PC-3 (cell line): Measurements from ENCODE around the gene MMRN1. TPM values are rescaled to one million over a fixed set of nuclear protein-coding genes. Genes with fewer than 3 reads are reported as not detected.

ENCODE experiments used
- ATAC-seq: fragments of 200-7000 bp; cut with Tn5 transposase; 2 replicates; pipeline ENCODE4 v1.9.1; 2020; ENCODE audit warnings: mild to moderate bottlenecking, moderate library complexity
- BruUV-seq: library from RNA; stranded (reverse); fragments of 400-500 nt; replicated peaks from 2 replicates; lab custom pipeline; 2021; lab: Mats Ljungman, UMichigan
- CTCF ChIA-PET: fragments of 300-600 bp; sonication (Branson Sonifier 250); formaldehyde crosslinking; loops from one replicate; lab custom pipeline; 2022; ENCODE audit warnings: antibody characterized with exemption; lab: Charles Lee
- POLR2A ChIA-PET: fragments of 300-600 bp; sonication (Branson Sonifier 250); formaldehyde crosslinking; loops from one replicate; lab custom pipeline; 2022; ENCODE audit warnings: antibody characterized with exemption; ENCODE audit not compliant: unreplicated experiment; lab: Charles Lee
- DNase-seq: peaks from one replicate; pipeline ENCODE4 v3.0.0-alpha.2; 2015
- H2AFZ ChIP-seq: fragments of 300-600 bp; sonication (generic); 2 replicates; pipeline ENCODE4 v1.6.0; 2016; ENCODE audit warnings: antibody characterized with exemption, low read length
- H3F3A ChIP-seq: fragments of 300-600 bp; sonication (generic); one replicate; pipeline ENCODE4 v1.6.0; 2017; ENCODE audit warnings: antibody characterized with exemption, low read length, control low read depth, mild to moderate bottlenecking; ENCODE audit not compliant: unreplicated experiment
- H3K27ac ChIP-seq: fragments of 300-600 bp; sonication (generic); 2 replicates; pipeline ENCODE4 v1.5.1; 2016; ENCODE audit warnings: mild to moderate bottlenecking, low read length
- H3K27me3 ChIP-seq: fragments of 300-600 bp; sonication (generic); 2 replicates; pipeline ENCODE4 v1.6.1; 2016; ENCODE audit warnings: low read length, mixed read lengths
- H3K36me3 ChIP-seq: fragments of 300-600 bp; sonication (generic); 2 replicates; pipeline ENCODE4 v1.6.1; 2016; ENCODE audit warnings: low read depth, mixed run types, low read length, mixed read lengths
- H3K4me1 ChIP-seq: fragments of 300-600 bp; sonication (generic); 2 replicates; pipeline ENCODE4 v1.5.1; 2016; ENCODE audit warnings: low read length; ENCODE audit not compliant: insufficient read depth
- H3K4me2 ChIP-seq: fragments of 300-600 bp; sonication (generic); 2 replicates; pipeline ENCODE4 v1.6.0; 2016; ENCODE audit warnings: low read length
- H3K4me3 ChIP-seq: fragments of 300-600 bp; sonication (generic); 2 replicates; pipeline ENCODE4 v1.5.1; 2016; ENCODE audit warnings: mild to moderate bottlenecking, low read length, mixed read lengths
- H3K79me2 ChIP-seq: fragments of 300-600 bp; sonication (generic); 2 replicates; pipeline ENCODE4 v1.6.1; 2017; ENCODE audit warnings: low read length, mixed read lengths
- H3K9ac ChIP-seq: fragments of 300-600 bp; sonication (generic); 2 replicates; pipeline ENCODE4 v1.6.0; 2016; ENCODE audit warnings: mild to moderate bottlenecking, low read length
- H3K9me2 ChIP-seq: fragments of 300-600 bp; sonication (generic); replicated peaks from 2 replicates; pipeline ENCODE4 v1.6.1; 2016; ENCODE audit warnings: mixed run types, low read length, mixed read lengths
- H3K9me3 ChIP-seq: fragments of 300-600 bp; sonication (generic); 2 replicates; pipeline ENCODE4 v1.6.1; 2016; ENCODE audit warnings: low read length, mixed read lengths
- H4K20me1 ChIP-seq: fragments of 300-600 bp; sonication (generic); 2 replicates; pipeline ENCODE4 v1.6.1; 2016; ENCODE audit warnings: low read length, mixed read lengths
- EZH2 ChIP-seq: fragments of 300-600 bp; sonication (generic); IDR thresholded peaks from one replicate; pipeline ENCODE4 v1.6.1; 2017; ENCODE audit warnings: antibody characterized with exemption, mild to moderate bottlenecking, low read length; ENCODE audit not compliant: unreplicated experiment
- EZH2phosphoT487 ChIP-seq: fragments of 300-600 bp; sonication (generic); IDR thresholded peaks from 2 replicates; pipeline ENCODE4 v1.6.1; 2018; ENCODE audit warnings: mild to moderate bottlenecking, antibody characterized with exemption, low read length, borderline replicate concordance
- intact Hi-C: fragments of 100-400 bp; cut with micrococcal nuclease; formaldehyde crosslinking; loops from 2 replicates; pipeline ENCODE4 v1.9.0; 2023
- total RNA-seq: library from RNA; depleted of rRNA; stranded (reverse); fragments of >200 nt; gene quantifications from 2 replicates; pipeline ENCODE4 v1.2.3, GENCODE V29; 2014
- TF ChIP-seq, protein P1 (sequence below): fragments of 300-600 bp; sonication (generic); conservative IDR thresholded peaks from 2 replicates; pipeline ENCODE4 v1.5.1; 2017; ENCODE audit warnings: antibody characterized with exemption, low read depth, mild to moderate bottlenecking, low read length

Gene MMRN1
- total RNA-seq, 1 experiment from 2014 or later, result 0.73 TPM

GRCh38 chr4:89939546-89939945 is 44.9 kb downstream of the MMRN1 start:
- Histone ChIP-seq H3K9me2 (no peaks in the 10 kb centered on the region), H3K27ac (no peak overlapping the region), H3K4me3 (no peak overlapping the region), H4K20me1 (no peaks in the 10 kb centered on the region), H2AFZ (no peak overlapping the region), H3K27me3 (peaks cover 62% of the 10 kb centered on the region), H3K4me2 (no peak overlapping the region), H3K36me3 (no peaks in the 10 kb centered on the region), H3K9ac (no peak overlapping the region), H3K4me1 (no peaks in the 10 kb centered on the region), H3K9me3 (no peaks in the 10 kb centered on the region), H3F3A (no peaks in the 10 kb centered on the region), H3K79me2 (no peaks in the 10 kb centered on the region)
- ChIA-PET POLR2A (no interaction called here), CTCF (no interaction called here)
- intact Hi-C loops, result no loop called here
- TF ChIP-seq, protein P1, sequence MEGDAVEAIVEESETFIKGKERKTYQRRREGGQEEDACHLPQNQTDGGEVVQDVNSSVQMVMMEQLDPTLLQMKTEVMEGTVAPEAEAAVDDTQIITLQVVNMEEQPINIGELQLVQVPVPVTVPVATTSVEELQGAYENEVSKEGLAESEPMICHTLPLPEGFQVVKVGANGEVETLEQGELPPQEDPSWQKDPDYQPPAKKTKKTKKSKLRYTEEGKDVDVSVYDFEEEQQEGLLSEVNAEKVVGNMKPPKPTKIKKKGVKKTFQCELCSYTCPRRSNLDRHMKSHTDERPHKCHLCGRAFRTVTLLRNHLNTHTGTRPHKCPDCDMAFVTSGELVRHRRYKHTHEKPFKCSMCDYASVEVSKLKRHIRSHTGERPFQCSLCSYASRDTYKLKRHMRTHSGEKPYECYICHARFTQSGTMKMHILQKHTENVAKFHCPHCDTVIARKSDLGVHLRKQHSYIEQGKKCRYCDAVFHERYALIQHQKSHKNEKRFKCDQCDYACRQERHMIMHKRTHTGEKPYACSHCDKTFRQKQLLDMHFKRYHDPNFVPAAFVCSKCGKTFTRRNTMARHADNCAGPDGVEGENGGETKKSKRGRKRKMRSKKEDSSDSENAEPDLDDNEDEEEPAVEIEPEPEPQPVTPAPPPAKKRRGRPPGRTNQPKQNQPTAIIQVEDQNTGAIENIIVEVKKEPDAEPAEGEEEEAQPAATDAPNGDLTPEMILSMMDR, result no peak
- TF ChIP-seq EZH2 (no peak), EZH2phosphoT487 (no peak)
- BruUV-seq, result no TSS peak
- no peak for DNase-seq
- no peak for ATAC-seq

DNA sequence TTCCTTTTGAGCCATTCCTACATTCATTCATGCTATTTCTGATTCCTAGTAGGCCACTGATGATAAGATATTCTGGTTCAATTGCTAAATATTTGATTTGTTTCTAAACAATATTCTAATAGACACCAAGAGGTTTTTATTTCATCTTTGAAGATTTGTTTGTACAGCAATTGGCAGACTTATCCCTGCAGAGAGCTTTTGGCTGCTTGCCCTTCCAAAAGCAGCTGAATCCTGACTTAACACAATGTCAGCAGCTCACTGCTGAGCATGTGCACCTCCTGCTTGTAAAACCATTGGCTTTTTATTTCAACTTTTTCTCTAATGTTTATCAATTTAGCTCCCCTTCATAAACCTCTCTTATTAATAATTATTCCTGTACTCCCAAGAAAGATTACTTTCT is 45.3 kb downstream of the MMRN1 start:
- Histone ChIP-seq H3K27ac (no peak overlapping the region), H3F3A (no peaks in the 10 kb centered on the region), H3K4me3 (no peak overlapping the region), H3K9me3 (no peaks in the 10 kb centered on the region), H3K9ac (no peak overlapping the region), H3K27me3 (peaks cover 63% of the 10 kb centered on the region), H3K36me3 (no peaks in the 10 kb centered on the region), H3K9me2 (no peaks in the 10 kb centered on the region), H3K79me2 (no peaks in the 10 kb centered on the region), H4K20me1 (no peaks in the 10 kb centered on the region), H2AFZ (no peak overlapping the region), H3K4me2 (no peak overlapping the region), H3K4me1 (no peaks in the 10 kb centered on the region)
- DNase-seq, result no peak
- ChIA-PET POLR2A (no interaction called here), CTCF (no interaction called here)
- intact Hi-C loops, result no loop called here
- ATAC-seq, result no peak
- BruUV-seq, result no TSS peak
- TF ChIP-seq, protein P1, result no peak
- TF ChIP-seq EZH2phosphoT487 (no peak), EZH2 (no peak)

GRCh38 chr4:89942811-89943210 is 48.2 kb downstream of the MMRN1 start:
- Histone ChIP-seq H3K27ac (no peak overlapping the region), H3K36me3 (no peaks in the 10 kb centered on the region), H3K9me3 (no peaks in the 10 kb centered on the region), H3K4me3 (no peak overlapping the region), H4K20me1 (no peaks in the 10 kb centered on the region), H3K79me2 (no peaks in the 10 kb centered on the region), H3K9ac (no peak overlapping the region), H3K4me2 (no peak overlapping the region), H3K9me2 (no peaks in the 10 kb centered on the region), H3K27me3 (peaks cover 60% of the 10 kb centered on the region), H3K4me1 (no peaks in the 10 kb centered on the region), H2AFZ (no peak overlapping the region), H3F3A (no peaks in the 10 kb centered on the region)
- no TSS peak for BruUV-seq
- TF ChIP-seq EZH2phosphoT487 (no peak), EZH2 (no peak)
- TF ChIP-seq, protein P1, result no peak
- no peak for DNase-seq
- CTCF ChIA-PET, result no interaction called here
- no peak for ATAC-seq
- POLR2A ChIA-PET, result no interaction called here
- intact Hi-C loops, result no loop called here
